Measurements from ENCODE around the gene RAPGEF6. TPM values are rescaled to one million over a fixed set of nuclear protein-coding genes. Genes with fewer than 3 reads are reported as not detected.

Gene RAPGEF6
- total and polyA plus RNA-seq, 9 of the 15 experiments (the other 6 are each of a cell fraction or from before 2014, with no cell fraction given): 2.7 to 23.4 (median 12.7) TPM

DNA sequence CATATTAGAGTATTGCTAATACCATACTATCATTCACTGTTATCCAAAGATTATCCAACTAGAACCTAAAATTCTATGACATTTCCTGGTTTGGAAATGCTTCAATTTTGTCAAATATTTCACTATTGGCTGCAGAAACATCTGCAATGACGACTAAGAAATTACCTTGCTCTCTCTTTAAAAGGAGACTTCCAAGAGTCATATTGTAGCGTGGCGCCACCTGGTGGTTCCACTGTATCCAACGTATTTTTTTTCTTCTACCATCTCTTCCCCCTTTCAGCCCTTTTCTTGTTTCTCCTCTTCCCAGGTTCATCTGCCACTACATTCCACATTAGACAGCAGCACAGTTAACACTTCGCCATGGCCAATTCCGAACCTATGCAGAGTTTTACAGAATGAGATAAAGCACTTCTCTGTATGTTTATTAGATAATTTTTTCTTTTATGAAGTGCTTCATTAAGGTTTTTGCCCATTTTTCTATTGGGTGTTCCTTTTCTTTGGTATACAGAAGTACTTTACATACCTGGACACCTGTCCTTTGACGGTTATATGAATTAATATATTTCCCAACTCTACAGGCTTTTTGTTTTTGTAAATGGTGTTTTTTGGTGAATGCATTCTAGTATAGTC is 217.7 kb downstream of the RAPGEF6 start (continued):
- TF ChIP-seq MCM2 (IDR thresholded peaks at IDR 0.05; ENCODE audit: low read depth) (no peak), ZNF699 (CRISPR knock-in tag; IDR thresholded peaks at IDR 0.05; ENCODE audit: insufficient replicate concordance) (no peak), KDM5B (IDR thresholded peaks at IDR 0.05; ENCODE audit: insufficient replicate concordance, low read depth, low read length) (no peak), ZNF41 (CRISPR knock-in tag; conservative IDR thresholded peaks at IDR 0.05) (no peak), SAFB2 (IDR thresholded peaks at IDR 0.05; ENCODE audit: borderline replicate concordance, low read depth, low read length, severe bottlenecking) (no peak), ZNF584 (CRISPR knock-in tag; IDR thresholded peaks at IDR 0.05; ENCODE audit: low read depth) (no peak)

DNA sequence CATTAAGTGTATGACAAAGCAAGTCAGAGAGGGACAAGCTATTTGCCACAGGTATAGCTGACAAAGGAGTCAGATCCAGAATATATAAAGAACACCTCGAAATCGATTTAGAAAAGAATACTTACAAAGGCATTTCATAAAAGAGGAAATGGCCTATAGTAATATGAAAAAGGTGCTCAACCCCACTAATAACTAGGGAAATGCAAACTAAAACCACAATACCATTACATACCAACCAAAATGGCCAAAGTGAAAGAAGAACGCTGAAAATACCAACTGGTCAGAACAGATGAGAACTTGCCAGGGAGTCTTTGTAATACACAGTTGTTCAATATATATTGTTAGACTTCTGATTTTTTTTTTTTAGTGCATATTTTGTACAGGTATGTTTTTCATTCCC is 218.3 kb downstream of the RAPGEF6 start:
- TF ChIP-seq, protein P1, sequence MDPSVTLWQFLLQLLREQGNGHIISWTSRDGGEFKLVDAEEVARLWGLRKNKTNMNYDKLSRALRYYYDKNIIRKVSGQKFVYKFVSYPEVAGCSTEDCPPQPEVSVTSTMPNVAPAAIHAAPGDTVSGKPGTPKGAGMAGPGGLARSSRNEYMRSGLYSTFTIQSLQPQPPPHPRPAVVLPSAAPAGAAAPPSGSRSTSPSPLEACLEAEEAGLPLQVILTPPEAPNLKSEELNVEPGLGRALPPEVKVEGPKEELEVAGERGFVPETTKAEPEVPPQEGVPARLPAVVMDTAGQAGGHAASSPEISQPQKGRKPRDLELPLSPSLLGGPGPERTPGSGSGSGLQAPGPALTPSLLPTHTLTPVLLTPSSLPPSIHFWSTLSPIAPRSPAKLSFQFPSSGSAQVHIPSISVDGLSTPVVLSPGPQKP (CRISPR knock-in tag; IDR thresholded peaks at IDR 0.05): no peak
- no peak for TF ChIP-seq MAFF (IDR thresholded peaks at IDR 0.05; ENCODE audit: low read length)
- no peak for TF ChIP-seq TRIM24 (IDR thresholded peaks at IDR 0.05)
- no peak for TF ChIP-seq NCOA1 (IDR thresholded peaks at IDR 0.05; ENCODE audit: low read depth)
- TF ChIP-seq, protein P2, sequence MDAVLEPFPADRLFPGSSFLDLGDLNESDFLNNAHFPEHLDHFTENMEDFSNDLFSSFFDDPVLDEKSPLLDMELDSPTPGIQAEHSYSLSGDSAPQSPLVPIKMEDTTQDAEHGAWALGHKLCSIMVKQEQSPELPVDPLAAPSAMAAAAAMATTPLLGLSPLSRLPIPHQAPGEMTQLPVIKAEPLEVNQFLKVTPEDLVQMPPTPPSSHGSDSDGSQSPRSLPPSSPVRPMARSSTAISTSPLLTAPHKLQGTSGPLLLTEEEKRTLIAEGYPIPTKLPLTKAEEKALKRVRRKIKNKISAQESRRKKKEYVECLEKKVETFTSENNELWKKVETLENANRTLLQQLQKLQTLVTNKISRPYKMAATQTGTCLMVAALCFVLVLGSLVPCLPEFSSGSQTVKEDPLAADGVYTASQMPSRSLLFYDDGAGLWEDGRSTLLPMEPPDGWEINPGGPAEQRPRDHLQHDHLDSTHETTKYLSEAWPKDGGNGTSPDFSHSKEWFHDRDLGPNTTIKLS (IDR thresholded peaks at IDR 0.05; ENCODE audit: borderline replicate concordance, low read depth): no peak
- no peak for TF ChIP-seq CBFA2T3 (IDR thresholded peaks at IDR 0.05)
- intact Hi-C loops (cut with micrococcal nuclease): loop anchor here (5.0 to 10.0 kb wide), 4 partner anchors 304 to 1642 kb away; no protein-coding TSS in a partner anchor
- WGBS (ENCODE audit: insufficient coverage, low coverage, missing lambda C conversion rate): 16% methylated on average over 3 of the region's 3 CpGs
- no peaks in the 10 kb centered on the region for H3K9me3 ChIP-seq (replicated peaks; ENCODE audit: control insufficient read depth, insufficient read depth, low read depth, low read length)
- no TSS peak for BruUV-seq (replicated peaks)
- ChIA-PET POLR2A (no interaction called here), CTCF (ENCODE audit: low intra/inter-chr PET ratio) (interaction anchor here (0.6 to 1.8 kb wide), 3 partner anchors 252 to 1647 kb away, joined by 3 to 7 read pairs (median 6); partner anchors contain the start of gene HINT1)
- H3K4me1 ChIP-seq (replicated peaks in 1 of 2; ENCODE audit: control insufficient read depth in 2 of 2, insufficient read depth in 2 of 2, low read length in 2 of 2): no peaks in the 10 kb centered on the region
- H3K4me3 ChIP-seq: no peak overlapping the region
- H3K79me2 ChIP-seq (ENCODE audit: control insufficient read depth, insufficient read depth, low read length): no peaks in the 10 kb centered on the region
- H3K9ac ChIP-seq (ENCODE audit: insufficient read depth in 1 of 2, low read depth in 2 of 2, low read length in 2 of 2): no peak overlapping the region
- H3K4me2 ChIP-seq (ENCODE audit: insufficient read depth, low read length): no peak overlapping the region
- H4K20me1 ChIP-seq (replicated peaks; ENCODE audit: control insufficient read depth, insufficient read depth, low read length): no peaks in the 10 kb centered on the region
- DNase-seq (ENCODE audit: extremely low read depth in 1 of 4, low spot score in 3 of 4): no peak
- H3K27me3 ChIP-seq (ENCODE audit: control insufficient read depth in 2 of 2, insufficient read depth in 2 of 2, low read length in 2 of 2): no peaks in the 10 kb centered on the region
- FAIRE-seq: no peak
- peaks cover 23% of the 10 kb centered on the region; the same call in 1 of the 3 replicates for H3K36me3 ChIP-seq (ENCODE audit: control insufficient read depth, insufficient read depth, low read length)
- ATAC-seq: no peak
- H3K9me1 ChIP-seq (ENCODE audit: control insufficient read depth, insufficient read depth, low read length): no peaks in the 10 kb centered on the region
- no peak overlapping the region for H3K27ac ChIP-seq (ENCODE audit: extremely low read depth, low read depth, low read length)
- in situ Hi-C loops (cut with MboI): no loop called here
- no peak overlapping the region for H2AFZ ChIP-seq (ENCODE audit: low read depth, low read length)

All from K562 (cell line).